WTC11 (cell line): ENCODE results near the gene UCP3. TPM values are rescaled to one million over a fixed set of nuclear protein-coding genes. Genes with fewer than 3 reads are reported as not detected.

Experiments used
- ATAC-seq: fragments of 200-7000 bp; cut with Tn5 transposase; 2 replicates; pipeline ENCODE4 v1.10.0; 2021; ENCODE audit warnings: mild to moderate bottlenecking, moderate library complexity
- CTCF ChIA-PET: fragments of 300-600 bp; sonication (Branson Sonifier 250); formaldehyde crosslinking; loops from one replicate; lab custom pipeline; 2021; ENCODE audit warnings: antibody characterized with exemption; lab: Charles Lee
- POLR2A ChIA-PET: fragments of 350-600 bp; sonication (Branson Sonifier 250); formaldehyde crosslinking; loops from one replicate; lab custom pipeline; 2021; ENCODE audit warnings: antibody characterized with exemption; lab: Charles Lee
- DNase-seq: peaks from one replicate; pipeline ENCODE4 v3.0.0; 2021; ENCODE audit warnings: low spot score
- H3K27ac Mint-ChIP-seq: 2 replicates; pipeline ENCODE4 v1.8.0; 2021; ENCODE audit warnings: mixed read lengths
- H3K27me3 Mint-ChIP-seq: 2 replicates; pipeline ENCODE4 v1.8.0; 2021; ENCODE audit warnings: low read depth, mild to moderate bottlenecking, moderate library complexity, mixed read lengths
- H3K36me3 Mint-ChIP-seq: 2 replicates; pipeline ENCODE4 v1.8.0; 2021; ENCODE audit warnings: mixed read lengths
- H3K4me1 Mint-ChIP-seq: 2 replicates; pipeline ENCODE4 v1.8.0; 2022; ENCODE audit warnings: mixed read lengths
- H3K4me3 Mint-ChIP-seq: 2 replicates; pipeline ENCODE4 v1.8.0; 2021; ENCODE audit warnings: mild to moderate bottlenecking, moderate library complexity, mixed read lengths
- H3K9me3 Mint-ChIP-seq: 2 replicates; pipeline ENCODE4 v1.8.0; 2021; ENCODE audit warnings: mixed read lengths
- HMGA2 ChIP-seq: fragments of 250-450 bp; sonication (Bioruptor Pico); IDR thresholded peaks from 2 replicates; pipeline ENCODE4 v1.4.0; 2021; ENCODE audit warnings: mild to moderate bottlenecking, moderate library complexity
- NFATC4 ChIP-seq: fragments of 250-450 bp; sonication (Bioruptor Pico); IDR thresholded peaks from 2 replicates; pipeline ENCODE4 v1.9.0; 2021; ENCODE audit warnings: mild to moderate bottlenecking
- NR1H2 ChIP-seq: sonication (generic); formaldehyde crosslinking; IDR thresholded peaks from 2 replicates; pipeline ENCODE4 v1.9.0; 2021; ENCODE audit warnings: mild to moderate bottlenecking, moderate library complexity, missing genetic modification reagents
- SMAD3 ChIP-seq: sonication (generic); formaldehyde crosslinking; IDR thresholded peaks from 2 replicates; pipeline ENCODE4 v1.8.0; 2022; ENCODE audit warnings: missing genetic modification reagents, mild to moderate bottlenecking, borderline replicate concordance
- SMAD4 ChIP-seq: sonication (generic); formaldehyde crosslinking; IDR thresholded peaks from 2 replicates; pipeline ENCODE4 v1.8.0; 2022; ENCODE audit warnings: mild to moderate bottlenecking, missing genetic modification reagents
- TEAD1 ChIP-seq: sonication (generic); formaldehyde crosslinking; IDR thresholded peaks from 2 replicates; pipeline ENCODE4 v1.8.0; 2022; ENCODE audit warnings: mild to moderate bottlenecking, missing genetic modification reagents
- total RNA-seq: library from RNA; stranded (reverse); gene quantifications from 3 replicates; pipeline ENCODE4 v1.2.3, GENCODE V29; 2021
- TF ChIP-seq, protein P1 (sequence below): sonication (generic); formaldehyde crosslinking; conservative IDR thresholded peaks from 2 replicates; pipeline ENCODE4 v1.8.1; 2023; ENCODE audit warnings: mild to moderate bottlenecking, low read depth, missing genetic modification reagents, moderate library complexity
- TF ChIP-seq, protein P2 (sequence below): sonication (generic); formaldehyde crosslinking; IDR thresholded peaks from 2 replicates; pipeline ENCODE4 v1.8.1; 2022; ENCODE audit warnings: missing genetic modification reagents, borderline replicate concordance
- TF ChIP-seq, protein P3 (sequence below): fragments of 250-450 bp; sonication (Bioruptor Pico); IDR thresholded peaks from 2 replicates; pipeline ENCODE4 v1.9.0; 2021; ENCODE audit warnings: mild to moderate bottlenecking
- TF ChIP-seq, protein P4 (sequence below): sonication (generic); formaldehyde crosslinking; IDR thresholded peaks from 2 replicates; pipeline ENCODE4 v1.8.1; 2022; ENCODE audit warnings: low read depth, mild to moderate bottlenecking, moderate library complexity, missing genetic modification reagents, borderline replicate concordance

Gene UCP3
- total RNA-seq, 1 experiment from 2014 or later, result 0.55 TPM

DNA sequence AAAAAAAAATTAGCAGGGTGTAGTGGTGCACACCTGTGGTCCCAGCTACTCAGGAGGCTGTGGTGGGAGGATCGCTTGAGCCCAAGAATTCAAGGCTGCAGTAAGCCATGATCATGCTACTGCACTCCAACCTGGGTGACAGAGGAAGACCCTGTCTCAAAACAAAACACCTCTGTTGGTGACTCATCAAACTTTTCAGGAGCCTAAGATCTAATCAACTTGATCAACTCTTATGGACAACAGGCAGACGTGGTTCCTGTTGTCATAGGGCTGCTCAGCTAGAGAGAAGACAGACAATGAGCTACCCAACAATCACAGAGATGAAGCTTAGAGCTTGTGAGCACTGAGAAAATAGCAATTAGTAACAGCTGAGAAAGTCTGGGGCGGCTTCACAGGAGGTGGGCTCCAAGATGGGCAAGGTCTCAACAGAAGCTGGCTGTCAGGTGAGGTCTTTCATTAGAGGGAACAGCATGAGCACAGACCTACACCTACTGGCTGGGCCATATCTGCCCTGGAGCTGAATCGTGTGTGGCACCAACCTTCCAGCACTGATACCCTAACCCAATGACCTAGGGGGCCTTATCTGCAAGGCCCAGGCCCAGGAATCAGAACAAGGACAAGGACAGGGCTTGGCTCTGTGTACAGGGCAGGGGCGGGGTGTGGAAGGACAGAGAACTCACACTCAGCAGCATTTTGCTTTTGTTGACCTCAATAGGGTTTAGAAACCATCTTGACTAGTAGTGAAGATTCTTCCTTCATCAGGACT is 7.2 kb upstream of the UCP3 start:
- POLR2A ChIA-PET, result interaction anchor here (0.6 kb wide), 1 partner anchor 566 kb away, joined by 6 read pairs; no protein-coding TSS in a partner anchor
- H3K36me3 Mint-ChIP-seq, result peaks cover 7% of the 10 kb centered on the region
- CTCF ChIA-PET, result no interaction called here

DNA sequence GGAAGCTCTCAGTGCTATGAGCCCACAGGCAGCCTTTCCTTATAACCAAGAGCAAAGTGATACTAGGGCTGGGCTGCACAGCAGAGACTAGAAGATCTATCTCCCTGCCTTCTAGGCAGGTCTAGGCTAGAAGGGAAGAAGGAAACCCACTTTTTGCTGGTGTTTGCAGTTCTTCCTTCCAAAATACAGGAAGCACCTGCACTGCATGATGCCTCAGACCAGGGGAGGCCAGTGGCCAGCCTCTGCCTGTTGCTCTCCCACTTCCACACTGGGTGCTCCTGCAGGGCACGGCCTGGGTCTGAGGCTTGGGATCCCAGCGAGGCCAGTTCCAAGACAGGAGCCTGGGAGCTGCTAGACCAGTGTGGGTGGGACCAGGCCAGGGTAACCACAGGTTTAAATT is 6.0 kb upstream of the UCP3 start:
- peaks cover 7% of the 10 kb centered on the region for H3K36me3 Mint-ChIP-seq
- H3K4me1 Mint-ChIP-seq, result peaks cover 1% of the 10 kb centered on the region; the same call in 1 of the 2 replicates
- POLR2A ChIA-PET, result no interaction called here
- CTCF ChIA-PET, result no interaction called here
- no peaks in the 10 kb centered on the region for H3K27me3 Mint-ChIP-seq
- no peaks in the 10 kb centered on the region for H3K9me3 Mint-ChIP-seq
- ATAC-seq (no peak), DNase-seq (no peak)
- no peak overlapping the region for H3K4me3 Mint-ChIP-seq
- TF ChIP-seq, protein P1, sequence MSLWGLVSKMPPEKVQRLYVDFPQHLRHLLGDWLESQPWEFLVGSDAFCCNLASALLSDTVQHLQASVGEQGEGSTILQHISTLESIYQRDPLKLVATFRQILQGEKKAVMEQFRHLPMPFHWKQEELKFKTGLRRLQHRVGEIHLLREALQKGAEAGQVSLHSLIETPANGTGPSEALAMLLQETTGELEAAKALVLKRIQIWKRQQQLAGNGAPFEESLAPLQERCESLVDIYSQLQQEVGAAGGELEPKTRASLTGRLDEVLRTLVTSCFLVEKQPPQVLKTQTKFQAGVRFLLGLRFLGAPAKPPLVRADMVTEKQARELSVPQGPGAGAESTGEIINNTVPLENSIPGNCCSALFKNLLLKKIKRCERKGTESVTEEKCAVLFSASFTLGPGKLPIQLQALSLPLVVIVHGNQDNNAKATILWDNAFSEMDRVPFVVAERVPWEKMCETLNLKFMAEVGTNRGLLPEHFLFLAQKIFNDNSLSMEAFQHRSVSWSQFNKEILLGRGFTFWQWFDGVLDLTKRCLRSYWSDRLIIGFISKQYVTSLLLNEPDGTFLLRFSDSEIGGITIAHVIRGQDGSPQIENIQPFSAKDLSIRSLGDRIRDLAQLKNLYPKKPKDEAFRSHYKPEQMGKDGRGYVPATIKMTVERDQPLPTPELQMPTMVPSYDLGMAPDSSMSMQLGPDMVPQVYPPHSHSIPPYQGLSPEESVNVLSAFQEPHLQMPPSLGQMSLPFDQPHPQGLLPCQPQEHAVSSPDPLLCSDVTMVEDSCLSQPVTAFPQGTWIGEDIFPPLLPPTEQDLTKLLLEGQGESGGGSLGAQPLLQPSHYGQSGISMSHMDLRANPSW (CRISPR knock-in tag), result no peak
- TF ChIP-seq NFATC4 (CRISPR knock-in tag) (no peak), SMAD4 (CRISPR knock-in tag) (no peak), HMGA2 (CRISPR knock-in tag) (no peak), SMAD3 (CRISPR knock-in tag) (no peak)
- TF ChIP-seq, protein P2, sequence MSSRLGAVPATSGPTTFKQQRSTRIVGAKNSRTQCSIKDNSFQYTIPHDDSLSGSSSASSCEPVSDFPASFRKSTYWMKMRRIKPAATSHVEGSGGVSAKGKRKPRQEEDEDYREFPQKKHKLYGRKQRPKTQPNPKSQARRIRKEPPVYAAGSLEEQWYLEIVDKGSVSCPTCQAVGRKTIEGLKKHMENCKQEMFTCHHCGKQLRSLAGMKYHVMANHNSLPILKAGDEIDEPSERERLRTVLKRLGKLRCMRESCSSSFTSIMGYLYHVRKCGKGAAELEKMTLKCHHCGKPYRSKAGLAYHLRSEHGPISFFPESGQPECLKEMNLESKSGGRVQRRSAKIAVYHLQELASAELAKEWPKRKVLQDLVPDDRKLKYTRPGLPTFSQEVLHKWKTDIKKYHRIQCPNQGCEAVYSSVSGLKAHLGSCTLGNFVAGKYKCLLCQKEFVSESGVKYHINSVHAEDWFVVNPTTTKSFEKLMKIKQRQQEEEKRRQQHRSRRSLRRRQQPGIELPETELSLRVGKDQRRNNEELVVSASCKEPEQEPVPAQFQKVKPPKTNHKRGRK, result no peak
- TF ChIP-seq, protein P3, sequence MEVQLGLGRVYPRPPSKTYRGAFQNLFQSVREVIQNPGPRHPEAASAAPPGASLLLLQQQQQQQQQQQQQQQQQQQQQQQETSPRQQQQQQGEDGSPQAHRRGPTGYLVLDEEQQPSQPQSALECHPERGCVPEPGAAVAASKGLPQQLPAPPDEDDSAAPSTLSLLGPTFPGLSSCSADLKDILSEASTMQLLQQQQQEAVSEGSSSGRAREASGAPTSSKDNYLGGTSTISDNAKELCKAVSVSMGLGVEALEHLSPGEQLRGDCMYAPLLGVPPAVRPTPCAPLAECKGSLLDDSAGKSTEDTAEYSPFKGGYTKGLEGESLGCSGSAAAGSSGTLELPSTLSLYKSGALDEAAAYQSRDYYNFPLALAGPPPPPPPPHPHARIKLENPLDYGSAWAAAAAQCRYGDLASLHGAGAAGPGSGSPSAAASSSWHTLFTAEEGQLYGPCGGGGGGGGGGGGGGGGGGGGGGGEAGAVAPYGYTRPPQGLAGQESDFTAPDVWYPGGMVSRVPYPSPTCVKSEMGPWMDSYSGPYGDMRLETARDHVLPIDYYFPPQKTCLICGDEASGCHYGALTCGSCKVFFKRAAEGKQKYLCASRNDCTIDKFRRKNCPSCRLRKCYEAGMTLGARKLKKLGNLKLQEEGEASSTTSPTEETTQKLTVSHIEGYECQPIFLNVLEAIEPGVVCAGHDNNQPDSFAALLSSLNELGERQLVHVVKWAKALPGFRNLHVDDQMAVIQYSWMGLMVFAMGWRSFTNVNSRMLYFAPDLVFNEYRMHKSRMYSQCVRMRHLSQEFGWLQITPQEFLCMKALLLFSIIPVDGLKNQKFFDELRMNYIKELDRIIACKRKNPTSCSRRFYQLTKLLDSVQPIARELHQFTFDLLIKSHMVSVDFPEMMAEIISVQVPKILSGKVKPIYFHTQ (CRISPR knock-in tag), result no peak
- no peak overlapping the region for H3K27ac Mint-ChIP-seq

More for the DNA sequence above, 7.2 kb upstream of the UCP3 start:
- no peak for TF ChIP-seq NR1H2 (CRISPR knock-in tag)
- TF ChIP-seq, protein P4, sequence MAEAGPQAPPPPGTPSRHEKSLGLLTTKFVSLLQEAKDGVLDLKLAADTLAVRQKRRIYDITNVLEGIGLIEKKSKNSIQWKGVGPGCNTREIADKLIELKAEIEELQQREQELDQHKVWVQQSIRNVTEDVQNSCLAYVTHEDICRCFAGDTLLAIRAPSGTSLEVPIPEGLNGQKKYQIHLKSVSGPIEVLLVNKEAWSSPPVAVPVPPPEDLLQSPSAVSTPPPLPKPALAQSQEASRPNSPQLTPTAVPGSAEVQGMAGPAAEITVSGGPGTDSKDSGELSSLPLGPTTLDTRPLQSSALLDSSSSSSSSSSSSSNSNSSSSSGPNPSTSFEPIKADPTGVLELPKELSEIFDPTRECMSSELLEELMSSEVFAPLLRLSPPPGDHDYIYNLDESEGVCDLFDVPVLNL, result no peak
- no peak for TF ChIP-seq TEAD1 (CRISPR knock-in tag)
- TF ChIP-seq, protein P1 (CRISPR knock-in tag), result no peak
- no peaks in the 10 kb centered on the region for H3K9me3 Mint-ChIP-seq
- H3K27ac Mint-ChIP-seq, result no peak overlapping the region
- H3K27me3 Mint-ChIP-seq, result no peaks in the 10 kb centered on the region
- ATAC-seq (no peak), DNase-seq (no peak)
- H3K4me3 Mint-ChIP-seq, result no peak overlapping the region
- no peaks in the 10 kb centered on the region for H3K4me1 Mint-ChIP-seq
